GM12872 (cell line): ENCODE data around the gene PTPRD.

Experiments
- TF ChIP-seq, protein P1 (sequence below): IDR thresholded peaks from 3 replicates; pipeline ENCODE4 v1.5.1; 2011; ENCODE audit warnings: low read depth, mild to moderate bottlenecking, low read length, moderate library complexity; ENCODE audit not compliant: insufficient read depth

The PTPRD gene

GRCh38 chr9:8871396-8871795 is 1741.4 kb downstream of the PTPRD start:
- TF ChIP-seq, protein P1, sequence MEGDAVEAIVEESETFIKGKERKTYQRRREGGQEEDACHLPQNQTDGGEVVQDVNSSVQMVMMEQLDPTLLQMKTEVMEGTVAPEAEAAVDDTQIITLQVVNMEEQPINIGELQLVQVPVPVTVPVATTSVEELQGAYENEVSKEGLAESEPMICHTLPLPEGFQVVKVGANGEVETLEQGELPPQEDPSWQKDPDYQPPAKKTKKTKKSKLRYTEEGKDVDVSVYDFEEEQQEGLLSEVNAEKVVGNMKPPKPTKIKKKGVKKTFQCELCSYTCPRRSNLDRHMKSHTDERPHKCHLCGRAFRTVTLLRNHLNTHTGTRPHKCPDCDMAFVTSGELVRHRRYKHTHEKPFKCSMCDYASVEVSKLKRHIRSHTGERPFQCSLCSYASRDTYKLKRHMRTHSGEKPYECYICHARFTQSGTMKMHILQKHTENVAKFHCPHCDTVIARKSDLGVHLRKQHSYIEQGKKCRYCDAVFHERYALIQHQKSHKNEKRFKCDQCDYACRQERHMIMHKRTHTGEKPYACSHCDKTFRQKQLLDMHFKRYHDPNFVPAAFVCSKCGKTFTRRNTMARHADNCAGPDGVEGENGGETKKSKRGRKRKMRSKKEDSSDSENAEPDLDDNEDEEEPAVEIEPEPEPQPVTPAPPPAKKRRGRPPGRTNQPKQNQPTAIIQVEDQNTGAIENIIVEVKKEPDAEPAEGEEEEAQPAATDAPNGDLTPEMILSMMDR, result no peak

- TF ChIP-seq, protein P1, result no peak
These were observed 1743.0 kb downstream of the PTPRD start for GRCh38 chr9:8869812-8870211.

DNA sequence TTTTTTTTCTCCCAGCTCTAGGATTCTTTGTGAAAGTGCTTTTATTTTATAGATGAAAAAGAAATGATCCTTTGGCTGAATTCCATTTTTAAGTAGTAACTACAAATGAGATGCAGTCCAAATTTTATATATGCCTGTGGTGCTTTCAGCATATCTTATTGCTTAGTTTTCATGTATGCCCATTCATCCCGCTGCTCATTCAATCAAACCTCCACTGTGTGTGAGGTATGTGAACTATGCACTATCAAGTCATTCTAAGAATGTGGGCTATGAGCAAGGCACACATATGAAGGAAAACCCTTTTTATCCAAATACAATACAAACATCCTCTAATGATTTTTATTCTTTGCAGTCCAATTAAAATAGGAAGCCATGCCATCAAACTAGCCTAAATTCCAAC is 1744.2 kb downstream of the PTPRD start:
- TF ChIP-seq, protein P1, result no peak

GRCh38 chr9:8867148-8867547 is 1745.7 kb downstream of the PTPRD start:
- TF ChIP-seq, protein P1, result no peak

GRCh38 chr9:8864545-8864896 is 1748.3 kb downstream of the PTPRD start:
- TF ChIP-seq, protein P1, result no peak

GRCh38 chr9:8863886-8864544 is 1748.8 kb downstream of the PTPRD start:
- TF ChIP-seq, protein P1, result no peak

DNA sequence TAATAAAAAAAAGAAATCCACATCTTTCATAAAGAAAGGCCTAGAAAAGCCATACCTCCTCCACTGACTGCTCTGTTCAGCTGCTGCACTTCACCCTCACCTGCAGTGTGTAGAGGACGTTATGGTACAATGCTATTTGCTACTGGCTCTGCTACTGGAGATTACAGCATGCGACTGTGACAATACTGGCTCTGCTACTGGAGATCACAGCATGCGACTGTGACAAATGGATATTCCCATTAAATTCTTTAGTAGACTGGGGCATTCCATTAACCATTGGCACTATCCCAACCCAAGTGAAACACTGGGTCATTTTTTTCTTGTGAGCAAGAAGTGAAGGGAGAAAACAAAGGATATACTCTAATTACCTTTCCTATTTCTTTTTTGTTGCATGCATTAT is 1749.7 kb downstream of the PTPRD start:
- TF ChIP-seq, protein P1, result no peak

- TF ChIP-seq, protein P1, result no peak
These were observed 1751.9 kb downstream of the PTPRD start for GRCh38 chr9:8860925-8861324.
